Osteoblast (primary cell): ENCODE data around the gene C1QTNF9. TPM values are rescaled to one million over a fixed set of nuclear protein-coding genes. Genes with fewer than 3 reads are reported as not detected.

Experiments used
- total RNA-seq: library from RNA; depleted of rRNA; stranded (reverse); fragments of >200 nt; gene quantifications from 2 replicates; pipeline ENCODE4 v1.2.3, GENCODE V29; 2012

The C1QTNF9 gene
- total RNA-seq, 1 donor, result not detected

Other genes starting within 250 kb of the C1QTNF9 start
- gene SPATA13, start 148.9 kb upstream of the C1QTNF9 start, total RNA-seq, result 37.7 and 40.2 TPM in 2 replicates
- 63.0 and 64.5 TPM in 2 replicates for gene PARP4, start 203.2 kb downstream of the C1QTNF9 start, total RNA-seq